ENCODE measurements around the gene DNAJA1. TPM values are rescaled to one million over a fixed set of nuclear protein-coding genes. Genes with fewer than 3 reads are reported as not detected.

The DNAJA1 gene
- polyA plus RNA-seq, 1 donor (not counting 4 experiments of a cell fraction or from before 2014, with no cell fraction given) = 169 TPM

DNA sequence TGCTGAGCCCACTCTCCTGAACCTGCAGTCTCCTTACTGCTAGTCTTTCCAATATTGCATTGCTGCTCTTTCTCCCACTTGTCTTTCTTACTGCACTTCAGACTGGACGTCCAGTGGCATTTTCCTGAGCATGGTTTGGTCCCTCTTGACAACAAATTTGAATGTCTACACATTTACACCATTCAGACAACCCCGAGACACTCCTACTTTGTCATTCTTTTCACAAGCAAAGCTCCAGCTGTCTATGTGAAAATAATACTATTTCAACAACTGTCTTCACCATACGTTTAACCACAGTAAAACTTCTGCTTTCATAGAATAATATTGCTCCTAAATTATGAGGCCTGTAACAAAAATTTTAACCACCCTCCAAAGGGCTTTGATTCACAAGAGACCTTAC is 13.2 kb upstream of the DNAJA1 start:
- FAIRE-seq = no peak
- no peak overlapping the region for H3K4me3 ChIP-seq (ENCODE audit: control insufficient read depth in 2 of 3, extremely low read depth in 1 of 3, insufficient read depth in 2 of 3, low read depth in 1 of 3, low read length in 3 of 3)
- H3K4me2 ChIP-seq (ENCODE audit: control insufficient read depth, extremely low read depth, insufficient read depth, low read depth, low read length) = no peak overlapping the region
- H3K9ac ChIP-seq (ENCODE audit: control insufficient read depth, extremely low read depth, insufficient read depth, low read length) = no peak overlapping the region
- dilution Hi-C loops (cut with MboI; ENCODE audit: extremely low pct_ligation_motif_present, low sequenced_read_pairs) = no loop called here
- no peaks in the 10 kb centered on the region for H3K9me1 ChIP-seq (ENCODE audit: control insufficient read depth, extremely low read depth, insufficient read depth, low read length)
- no peaks in the 10 kb centered on the region for H4K20me1 ChIP-seq (ENCODE audit: control insufficient read depth, extremely low read depth, insufficient read depth, low read length)
- H3K4me1 ChIP-seq (ENCODE audit: control insufficient read depth, extremely low read depth, insufficient read depth, low read length) = no peaks in the 10 kb centered on the region
- H3K9me3 ChIP-seq (ENCODE audit: control insufficient read depth, low read depth, low read length) = no peaks in the 10 kb centered on the region
- H3K36me3 ChIP-seq (ENCODE audit: control insufficient read depth in 2 of 2, extremely low read depth in 1 of 2, insufficient read depth in 2 of 2, low read length in 2 of 2) = no peaks in the 10 kb centered on the region
- H3K27me3 ChIP-seq (ENCODE audit: control insufficient read depth, extremely low read depth, insufficient read depth, low read length) = no peaks in the 10 kb centered on the region
- TF ChIP-seq EZH2 (IDR thresholded peaks at IDR 0.05; ENCODE audit: low read length) (no peak), CTCF (optimal IDR thresholded peaks at IDR 0.05 in 1 of 3, IDR thresholded peaks at IDR 0.05 in 1 of 3, conservative IDR thresholded peaks at IDR 0.05 in 1 of 3; ENCODE audit: extremely low read depth in 1 of 3, insufficient read depth in 2 of 3, low read length in 3 of 3) (no peak)
- no peak overlapping the region for H3K27ac ChIP-seq (ENCODE audit: control insufficient read depth, insufficient read depth, low read length)
- no peak for DNase-seq (ENCODE audit: low read depth, low spot score)
- H3K79me2 ChIP-seq (ENCODE audit: control insufficient read depth, insufficient read depth, low read length) = peaks cover 4% of the 10 kb centered on the region
- H2AFZ ChIP-seq (ENCODE audit: control insufficient read depth, low read length) = no peak overlapping the region

- Histone ChIP-seq H3K9me1 (ENCODE audit: control insufficient read depth, extremely low read depth, insufficient read depth, low read length) (no peaks in the 10 kb centered on the region), H3K9ac (ENCODE audit: control insufficient read depth, extremely low read depth, insufficient read depth, low read length) (no peak overlapping the region), H3K79me2 (ENCODE audit: control insufficient read depth, insufficient read depth, low read length) (peaks cover 5% of the 10 kb centered on the region), H3K27me3 (ENCODE audit: control insufficient read depth, extremely low read depth, insufficient read depth, low read length) (no peaks in the 10 kb centered on the region), H2AFZ (ENCODE audit: control insufficient read depth, low read length) (no peak overlapping the region), H4K20me1 (ENCODE audit: control insufficient read depth, extremely low read depth, insufficient read depth, low read length) (no peaks in the 10 kb centered on the region), H3K9me3 (ENCODE audit: control insufficient read depth, low read depth, low read length) (no peaks in the 10 kb centered on the region), H3K4me2 (ENCODE audit: control insufficient read depth, extremely low read depth, insufficient read depth, low read depth, low read length) (no peak overlapping the region), H3K4me1 (ENCODE audit: control insufficient read depth, extremely low read depth, insufficient read depth, low read length) (no peaks in the 10 kb centered on the region), H3K36me3 (ENCODE audit: control insufficient read depth in 2 of 2, extremely low read depth in 1 of 2, insufficient read depth in 2 of 2, low read length in 2 of 2) (no peaks in the 10 kb centered on the region), H3K27ac (ENCODE audit: control insufficient read depth, insufficient read depth, low read length) (no peak overlapping the region), H3K4me3 (ENCODE audit: control insufficient read depth in 2 of 3, extremely low read depth in 1 of 3, insufficient read depth in 2 of 3, low read depth in 1 of 3, low read length in 3 of 3) (no peak overlapping the region)
- dilution Hi-C loops (cut with MboI; ENCODE audit: extremely low pct_ligation_motif_present, low sequenced_read_pairs) = no loop called here
- no peak for TF ChIP-seq EZH2 (IDR thresholded peaks at IDR 0.05; ENCODE audit: low read length)
- no peak for TF ChIP-seq CTCF (optimal IDR thresholded peaks at IDR 0.05 in 1 of 3, IDR thresholded peaks at IDR 0.05 in 1 of 3, conservative IDR thresholded peaks at IDR 0.05 in 1 of 3; ENCODE audit: extremely low read depth in 1 of 3, insufficient read depth in 2 of 3, low read length in 3 of 3)
- DNase-seq (ENCODE audit: low read depth, low spot score) = no peak
- FAIRE-seq = no peak
These were observed 12.6 kb upstream of the DNAJA1 start for GRCh38 chr9:33012328-33013069.

All from keratinocyte (primary cell).